Left renal cortex interstitium (tissue), 4 donors: ENCODE data around the gene C3. TPM values are rescaled to one million over a fixed set of nuclear protein-coding genes. Genes with fewer than 3 reads are reported as not detected.
"Not testable (repeated sequence)": the region's sequence is repeated elsewhere in the genome, so short reads cannot be mapped to it uniquely, and the experiment has no call there.

Source experiments
- DNase-seq, 4 donors: peaks; one replicate each; pipeline ENCODE4 v3.0.0-alpha.2; 2013; ENCODE audit warnings: low read depth in 4 of 4, low spot score in 2 of 4, missing footprints in 1 of 4
- polyA plus RNA-seq, 4 donors: library from polyadenylated mRNA; unstranded; fragments of 120-200 nt; gene quantifications; one replicate each; pipeline ENCODE4 v1.2.1, GENCODE V29; 2013; ENCODE audit not compliant: insufficient read length in 4 of 4

The C3 gene
- polyA plus RNA-seq, 4 donors: 13.6 to 30.7 (median 22.1) TPM

DNA sequence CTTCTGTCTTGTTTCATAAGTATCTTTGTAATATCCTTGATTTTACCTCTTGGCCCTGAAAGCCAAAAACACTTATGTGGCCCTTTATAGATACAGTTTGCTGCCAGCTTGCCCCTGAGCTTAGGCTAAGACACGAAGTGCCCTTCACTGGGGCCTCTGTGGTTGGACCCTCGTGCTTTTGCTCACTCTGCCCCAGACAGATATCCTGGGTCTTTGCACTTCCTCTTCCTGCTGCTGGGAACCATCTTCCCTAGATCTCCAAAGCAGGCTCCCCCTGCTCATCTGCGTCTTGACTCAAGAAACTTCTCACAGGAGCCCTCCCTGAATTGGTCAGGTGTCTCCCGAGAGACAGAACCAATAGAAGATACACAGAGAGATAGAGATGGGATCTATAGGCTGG is 48.5 kb downstream of the C3 start:
- DNase-seq: no peak

DNA sequence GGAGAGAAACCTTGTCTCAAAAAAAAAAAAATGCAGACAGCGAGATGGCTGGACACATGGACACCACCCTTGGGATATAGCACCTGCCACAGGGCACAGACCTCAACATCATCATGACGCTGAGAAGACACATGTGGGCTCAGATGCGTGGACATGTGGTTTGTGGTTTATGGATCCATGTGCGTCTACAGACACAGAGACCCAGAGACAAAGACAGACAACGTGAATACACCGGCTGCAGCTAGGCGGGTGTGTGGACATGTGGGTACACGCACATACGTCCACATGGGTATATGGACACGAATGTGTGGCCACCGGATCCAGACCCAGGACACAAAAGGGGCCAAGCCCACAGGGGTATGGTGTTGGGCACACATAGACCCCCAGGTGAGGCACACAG is 51.8 kb downstream of the C3 start:
- DNase-seq: no peak

DNA sequence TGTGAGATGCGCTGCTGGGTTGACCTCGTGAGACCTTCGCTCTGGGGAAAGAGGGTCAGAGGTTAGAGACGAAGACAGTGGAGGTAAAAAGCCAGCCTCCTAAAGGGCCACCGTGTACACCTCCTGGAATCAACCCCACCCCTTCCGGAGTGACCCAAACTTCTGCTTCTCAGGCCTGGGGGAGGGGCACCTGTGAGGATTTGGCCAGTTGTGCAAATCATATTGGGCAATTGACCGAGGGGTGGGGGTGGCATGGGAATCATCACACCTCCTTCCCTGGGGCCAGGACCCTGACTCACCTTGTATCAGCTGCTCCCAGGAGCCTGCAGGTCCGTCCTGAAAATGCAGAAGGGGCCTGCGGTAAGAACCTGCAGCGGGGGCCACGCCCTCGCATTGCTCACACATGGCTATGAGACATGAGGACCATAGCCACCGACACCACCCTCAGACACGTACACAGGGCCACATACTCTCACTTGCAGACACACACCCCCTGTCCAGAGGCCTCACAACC is 53.3 kb downstream of the C3 start:
- no peak for DNase-seq

DNA sequence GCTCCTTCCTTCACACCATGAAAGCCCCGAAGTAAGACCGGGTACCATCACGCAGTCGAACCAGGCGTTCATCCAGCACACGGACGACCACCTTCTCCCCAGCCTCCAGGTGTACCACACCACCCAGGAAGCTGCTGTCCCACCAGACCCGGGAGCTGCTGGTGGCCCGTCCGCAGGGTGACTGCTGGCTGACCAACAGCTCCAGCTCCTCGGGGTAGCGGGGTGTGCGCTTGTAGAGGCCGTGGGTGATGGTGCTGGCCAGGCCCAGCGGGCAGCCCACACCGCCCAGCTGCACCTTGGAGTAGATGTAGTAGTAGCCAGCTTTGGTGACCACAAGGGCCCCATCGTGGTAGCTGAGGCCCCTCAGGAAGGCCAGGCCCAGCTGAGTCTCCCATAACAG is 55.5 kb downstream of the C3 start:
- DNase-seq: no peak

DNA sequence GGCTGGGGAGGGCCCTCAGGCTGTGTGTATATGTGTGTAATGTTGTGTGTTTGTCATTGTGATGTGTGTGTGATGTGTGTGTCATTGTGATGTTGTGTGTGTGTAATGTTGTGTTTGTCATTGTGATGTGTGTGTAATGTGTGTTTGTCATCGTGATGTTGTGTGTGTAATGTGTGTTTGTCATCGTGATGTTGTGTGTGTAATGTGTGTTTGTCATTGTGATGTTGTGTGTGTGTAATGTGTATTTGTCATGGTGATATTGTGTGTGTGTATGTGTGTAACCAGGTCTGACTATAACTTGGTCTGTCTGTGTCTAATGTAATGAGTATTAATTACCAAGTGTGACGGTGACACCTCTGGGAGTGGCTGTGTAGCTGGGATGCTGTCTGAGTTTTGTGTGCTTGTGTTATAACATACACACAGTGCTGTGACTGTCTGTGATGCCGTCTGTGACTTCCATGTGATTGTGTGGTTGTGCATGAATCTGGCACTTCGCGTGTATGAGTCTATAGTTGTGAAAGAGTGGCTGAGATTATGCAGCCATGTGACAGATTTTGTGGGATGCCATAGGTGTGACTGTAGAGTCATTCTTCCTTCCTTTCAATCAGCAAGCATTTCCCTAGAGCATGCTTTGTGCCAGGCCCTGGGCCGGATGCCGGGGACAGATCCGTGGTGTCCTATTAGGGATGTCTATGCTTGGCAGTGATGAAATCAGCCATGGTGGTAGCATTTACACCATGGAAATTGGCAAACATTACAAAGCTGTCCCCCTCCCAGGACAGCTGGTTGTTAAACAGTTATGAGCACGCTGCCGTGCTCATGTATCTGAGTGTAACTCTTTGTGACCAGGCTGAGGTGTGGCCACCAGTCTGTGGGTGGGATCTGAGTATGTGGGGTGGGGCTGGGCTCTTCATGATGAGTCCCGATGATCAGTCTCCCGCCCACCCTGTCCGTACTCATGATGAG is 56.9 kb downstream of the C3 start:
- DNase-seq: no peak

DNA sequence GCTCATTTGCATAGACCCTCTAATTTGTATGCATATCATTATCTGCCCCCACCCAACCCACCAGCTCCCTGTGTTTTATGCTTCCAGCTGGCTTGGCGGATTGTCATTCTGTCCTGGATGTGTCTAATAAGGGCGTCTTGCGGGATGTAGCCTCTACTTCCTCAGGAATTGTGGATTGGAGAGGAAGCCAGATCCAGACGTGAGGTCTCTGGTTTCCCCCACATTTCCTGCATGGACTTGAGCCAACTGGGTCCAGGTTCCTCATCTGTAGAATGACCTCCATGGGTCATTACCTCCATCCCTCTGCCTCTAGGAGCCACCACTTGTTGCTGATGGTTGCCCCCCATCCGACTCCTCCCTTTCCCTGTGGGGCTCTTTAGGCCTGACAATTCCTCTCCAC is 57.7 kb downstream of the C3 start:
- DNase-seq: no peak

DNA sequence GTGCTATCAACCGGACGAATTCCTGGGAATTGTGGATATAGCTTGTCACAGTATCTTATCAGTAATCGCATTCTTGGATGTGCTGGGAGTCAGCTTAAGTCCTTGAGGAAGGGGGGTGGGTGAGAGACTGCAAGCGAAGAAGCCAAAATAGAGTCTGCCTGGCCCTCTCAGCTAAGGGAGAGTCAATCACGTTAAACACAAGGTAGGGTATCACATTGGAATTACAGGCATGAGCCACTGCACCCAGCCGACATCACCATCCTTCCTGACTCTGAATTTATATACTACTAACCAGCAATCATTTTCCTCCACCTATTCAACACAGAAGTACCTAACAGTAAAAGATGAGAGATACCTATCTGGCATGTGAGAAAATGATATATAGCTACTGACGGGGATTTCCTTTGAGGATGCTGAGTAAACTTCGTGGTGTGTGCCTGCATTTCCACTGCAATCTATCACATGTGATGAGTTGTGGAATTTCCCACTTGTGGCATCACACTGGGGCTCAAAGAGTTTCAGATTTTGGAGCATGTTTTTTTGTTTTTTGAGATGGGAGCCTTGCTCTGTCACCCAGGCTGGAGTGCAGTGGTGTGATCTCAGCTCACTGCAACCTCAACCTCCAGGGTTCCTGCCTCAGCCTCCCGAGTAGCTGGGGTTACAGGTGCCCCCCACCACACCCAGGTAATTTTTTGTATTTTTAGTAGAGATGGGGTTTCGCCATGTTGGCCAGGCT is 58.8 kb downstream of the C3 start:
- DNase-seq: not testable (repeated sequence)

DNA sequence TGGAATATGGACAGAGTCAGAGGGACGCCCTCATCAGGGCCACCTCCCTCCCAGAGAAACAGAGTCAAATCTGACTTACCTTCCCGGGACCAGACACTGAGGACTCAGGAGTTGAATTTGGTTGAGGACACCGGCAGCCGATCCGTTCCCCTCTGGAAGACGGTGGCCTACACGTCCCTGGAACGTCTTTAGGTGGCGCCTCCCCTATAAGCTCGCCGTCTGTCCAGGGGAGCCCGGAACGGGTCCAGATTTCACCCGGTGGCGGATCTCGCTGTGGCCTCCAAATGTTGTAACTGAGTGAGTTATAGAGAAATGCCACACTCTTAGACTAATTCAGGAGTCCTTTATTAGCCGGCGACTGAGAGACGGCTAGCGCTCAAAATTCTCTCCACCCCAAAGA is 59.5 kb downstream of the C3 start:
- no peak for DNase-seq

DNA sequence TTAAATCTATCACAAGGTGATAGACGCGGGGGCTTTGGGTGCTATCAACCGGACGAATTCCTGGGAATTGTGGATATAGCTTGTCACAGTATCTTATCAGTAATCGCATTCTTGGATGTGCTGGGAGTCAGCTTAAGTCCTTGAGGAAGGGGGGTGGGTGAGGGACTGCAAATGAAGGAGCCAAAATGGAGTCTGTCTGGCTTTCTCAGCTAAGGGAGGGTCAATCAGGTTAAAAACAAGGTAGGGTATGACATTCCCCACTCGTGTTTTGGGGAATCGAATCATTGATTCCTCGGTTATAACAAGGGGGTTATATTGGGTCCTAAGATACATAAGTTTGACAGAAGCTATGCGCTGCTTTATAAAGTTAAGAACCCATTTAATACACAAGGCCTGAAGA is 64.1 kb downstream of the C3 start:
- DNase-seq: not testable (repeated sequence)

DNA sequence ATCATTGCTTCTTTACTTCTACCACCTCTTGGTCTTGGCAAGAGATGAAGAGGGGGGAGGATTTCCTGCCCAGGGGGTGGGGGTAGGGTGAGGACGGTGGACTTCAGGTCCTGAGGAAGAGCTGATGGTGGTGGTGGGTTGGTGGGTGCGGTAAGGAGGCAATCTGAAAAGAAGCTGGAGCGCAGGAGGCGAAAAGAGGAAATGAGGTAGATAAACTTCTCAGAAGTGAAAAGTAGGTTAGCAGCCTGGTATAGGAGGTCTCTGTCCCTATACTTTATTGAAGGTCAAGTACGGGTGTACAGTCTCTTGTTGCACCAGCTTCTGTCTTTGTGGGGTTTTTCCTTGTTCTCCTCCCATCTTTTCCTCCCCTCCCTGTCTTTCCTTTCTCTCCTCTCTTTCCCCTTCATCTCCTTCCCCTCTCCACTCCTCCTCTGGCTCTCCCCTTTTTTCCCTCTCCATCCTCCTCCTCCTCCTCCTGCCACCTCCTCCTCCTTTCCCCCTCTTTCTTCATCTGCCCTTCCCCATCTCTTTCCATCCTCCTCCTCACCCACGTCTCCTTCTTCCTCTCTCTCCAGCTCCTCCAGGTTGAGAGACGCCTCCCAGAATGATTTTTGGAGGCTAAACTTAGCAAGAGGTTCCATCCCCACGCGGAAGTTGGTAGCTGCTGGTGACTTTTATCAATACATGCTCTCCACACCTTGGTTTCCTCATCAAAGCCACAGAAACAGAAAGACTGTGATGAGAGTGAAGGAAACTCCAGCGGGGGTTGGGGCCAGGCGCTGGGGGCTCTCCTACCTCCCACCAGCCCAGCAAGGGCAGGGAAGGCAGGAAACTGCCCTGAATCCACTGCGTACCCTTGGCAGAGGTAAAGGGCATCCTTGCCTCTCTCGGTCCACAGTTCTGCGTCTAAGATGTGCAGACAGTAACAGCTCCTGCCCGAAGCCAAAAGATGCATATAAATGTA is 65.8 kb downstream of the C3 start:
- DNase-seq: no peak

DNA sequence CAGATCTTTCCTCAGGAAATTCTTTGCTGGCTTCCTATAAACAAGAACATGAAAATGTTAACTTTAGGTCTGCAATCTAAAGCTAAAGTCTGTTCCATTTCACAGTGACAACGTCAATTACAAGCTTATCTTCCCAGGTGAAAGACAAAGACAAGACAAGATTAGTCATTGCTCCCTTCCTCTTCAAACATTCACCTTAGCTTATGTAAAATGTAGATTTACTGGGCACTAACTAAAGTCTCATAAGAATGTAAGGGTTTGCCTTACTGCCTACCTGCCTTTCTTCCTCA is 67.7 kb downstream of the C3 start:
- no peak for DNase-seq

DNA sequence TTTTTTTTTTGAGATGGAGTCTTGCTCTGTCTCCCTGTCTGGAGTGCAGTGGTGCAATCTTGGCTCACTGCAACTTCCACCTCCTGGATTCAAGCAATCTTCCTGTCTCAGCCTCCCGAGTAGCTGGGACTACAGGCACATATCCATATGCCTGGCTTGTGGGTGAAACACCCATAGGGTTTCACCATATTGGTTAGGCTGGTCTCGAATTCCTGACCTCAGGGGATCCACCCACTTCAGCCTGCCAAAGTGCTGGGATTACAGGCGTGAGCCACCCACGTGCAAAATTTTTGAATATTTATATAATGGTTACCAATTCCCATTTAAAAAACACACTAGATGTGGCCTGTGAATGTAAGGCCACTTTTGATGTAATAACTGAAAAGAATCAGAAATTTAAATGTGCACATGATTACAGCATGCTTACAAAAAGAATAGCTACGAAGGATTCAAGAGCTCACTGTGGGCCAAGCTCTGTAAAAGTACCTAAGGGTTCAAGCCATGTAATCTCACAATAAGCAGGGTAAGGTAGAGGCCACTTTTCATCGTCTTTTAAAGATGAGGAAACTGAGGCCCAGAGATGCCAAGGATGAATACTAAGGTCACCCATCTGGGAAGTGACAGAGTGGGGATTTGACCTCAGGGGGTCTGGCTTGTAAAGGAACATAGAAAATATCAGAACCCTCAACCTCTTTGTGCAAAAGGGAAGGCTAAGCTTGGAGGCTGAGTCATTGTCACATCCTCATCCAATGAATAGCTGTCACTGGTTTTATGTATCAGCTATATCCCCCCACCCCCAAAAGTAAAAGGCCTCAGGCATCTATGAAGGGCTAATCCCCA is 68.3 kb downstream of the C3 start:
- DNase-seq: no peak

DNA sequence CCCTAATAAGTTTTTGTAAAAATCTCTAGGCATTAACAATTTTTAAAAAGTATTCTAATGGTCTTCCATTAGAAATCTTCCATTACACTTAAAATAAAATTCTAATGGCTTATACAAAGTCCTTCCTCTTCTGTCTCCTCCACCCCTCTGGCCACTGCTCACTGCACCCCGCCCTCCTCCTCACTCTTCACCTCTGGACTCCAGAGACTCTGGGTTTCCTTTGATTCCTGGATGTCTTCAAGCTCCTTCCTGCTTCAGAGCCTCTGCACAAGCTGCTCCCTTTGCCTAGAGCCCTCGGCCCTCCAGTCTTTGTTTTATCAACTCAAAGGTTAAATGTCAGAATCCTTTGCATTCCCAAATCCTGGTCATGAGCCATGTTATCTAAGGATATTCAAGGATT is 71.3 kb downstream of the C3 start:
- no peak for DNase-seq

DNA sequence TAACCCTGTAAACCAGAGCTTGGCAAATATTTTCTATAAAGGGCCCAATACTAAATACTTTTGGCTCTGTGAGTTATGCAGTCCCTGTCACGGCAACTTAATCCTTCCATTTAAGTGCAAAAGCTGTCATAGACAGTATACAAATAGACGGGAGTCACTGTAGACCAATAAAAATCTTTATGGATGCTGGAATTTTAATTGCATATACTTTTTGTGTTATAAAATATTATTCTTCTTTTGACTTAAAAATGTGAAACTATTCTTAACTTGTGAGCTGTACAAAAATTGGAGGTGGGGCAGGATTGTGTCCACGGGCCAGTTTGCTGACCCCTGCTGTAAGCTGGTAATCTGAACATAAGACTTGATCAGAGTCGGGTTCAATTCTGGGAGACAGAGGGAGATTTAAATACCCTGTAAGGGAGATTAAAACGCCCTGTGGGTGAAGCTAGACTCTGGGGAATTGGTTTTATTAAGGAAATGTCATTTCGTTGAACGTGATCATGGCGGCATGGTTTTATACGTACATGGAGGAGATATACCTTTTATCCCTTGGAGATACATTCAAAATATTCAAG is 72.2 kb downstream of the C3 start:
- no peak for DNase-seq

DNA sequence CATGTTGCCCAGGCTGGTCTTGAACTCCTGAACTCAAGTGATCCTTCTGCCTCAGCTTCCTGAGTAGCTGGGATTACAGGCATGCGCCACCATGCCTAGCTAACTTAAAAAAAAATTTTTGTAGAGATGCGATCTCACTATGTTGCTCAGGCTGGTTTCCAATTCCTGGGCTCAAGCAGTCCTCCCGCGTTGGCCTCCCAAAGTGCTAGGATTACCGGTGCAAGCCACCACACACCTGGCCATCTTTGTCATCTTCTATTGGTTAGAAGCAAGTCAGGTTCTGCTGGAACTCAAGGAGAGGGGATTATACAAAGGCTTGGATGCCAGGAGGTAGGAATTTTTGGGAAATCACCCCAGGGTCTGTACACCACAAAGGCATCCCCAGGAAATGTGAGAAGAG is 75.7 kb downstream of the C3 start:
- no peak for DNase-seq

DNA sequence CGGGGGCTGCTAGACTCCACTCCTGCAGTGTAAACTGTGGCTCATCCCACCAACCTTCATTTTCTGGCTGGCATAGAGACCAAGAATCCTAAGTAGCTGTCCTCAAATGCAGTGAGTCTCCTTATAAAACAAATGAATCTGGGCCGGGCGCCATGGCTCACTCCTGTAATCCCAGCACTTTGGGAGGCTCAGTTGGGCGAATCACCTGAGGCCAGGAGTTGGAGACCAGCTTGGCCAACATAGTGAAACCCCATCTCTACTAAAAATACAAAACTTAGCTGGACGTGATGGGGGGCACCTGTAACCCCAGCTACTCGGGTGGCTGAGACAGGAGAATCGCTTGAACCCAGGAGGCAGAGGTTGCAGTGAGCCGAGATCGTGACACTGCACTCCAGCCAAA is 80.1 kb downstream of the C3 start:
- not testable (repeated sequence) for DNase-seq

DNA sequence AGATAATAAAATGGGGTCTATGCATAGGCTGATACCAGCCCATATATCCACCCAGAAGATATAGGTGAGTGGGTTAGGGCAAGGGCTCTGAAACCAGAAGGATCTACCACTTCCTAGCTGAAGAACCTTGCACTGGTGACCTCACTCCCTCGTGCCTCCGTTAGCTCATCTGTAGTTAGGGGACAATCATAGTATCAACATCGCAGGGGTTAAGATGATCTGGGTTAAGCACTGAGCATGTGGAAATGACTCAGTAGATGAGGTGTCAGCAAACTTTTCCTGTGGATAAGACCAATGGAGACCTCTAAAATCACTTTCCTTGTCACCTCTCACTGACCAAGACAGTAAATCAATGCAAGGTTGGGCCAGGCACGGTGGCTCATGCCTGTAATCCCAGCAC is 81.0 kb downstream of the C3 start:
- no peak for DNase-seq

DNA sequence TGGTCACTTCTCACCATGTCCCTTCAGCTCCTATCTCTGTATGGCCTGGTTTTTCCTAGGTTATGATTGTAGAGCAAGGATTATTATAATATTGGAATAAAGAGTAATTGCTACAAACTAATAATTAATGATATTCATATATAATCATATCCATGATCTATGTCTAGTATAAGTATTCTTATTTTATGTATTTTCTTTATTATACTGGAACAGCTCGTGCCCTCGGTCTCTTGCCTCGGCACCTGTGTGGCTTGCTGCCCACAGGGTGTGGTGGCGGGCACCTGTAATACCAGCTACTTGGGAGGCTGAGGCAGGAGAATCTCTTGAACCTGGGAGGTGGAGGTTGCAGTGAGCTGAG is 87.0 kb downstream of the C3 start:
- DNase-seq: not testable (repeated sequence)

DNA sequence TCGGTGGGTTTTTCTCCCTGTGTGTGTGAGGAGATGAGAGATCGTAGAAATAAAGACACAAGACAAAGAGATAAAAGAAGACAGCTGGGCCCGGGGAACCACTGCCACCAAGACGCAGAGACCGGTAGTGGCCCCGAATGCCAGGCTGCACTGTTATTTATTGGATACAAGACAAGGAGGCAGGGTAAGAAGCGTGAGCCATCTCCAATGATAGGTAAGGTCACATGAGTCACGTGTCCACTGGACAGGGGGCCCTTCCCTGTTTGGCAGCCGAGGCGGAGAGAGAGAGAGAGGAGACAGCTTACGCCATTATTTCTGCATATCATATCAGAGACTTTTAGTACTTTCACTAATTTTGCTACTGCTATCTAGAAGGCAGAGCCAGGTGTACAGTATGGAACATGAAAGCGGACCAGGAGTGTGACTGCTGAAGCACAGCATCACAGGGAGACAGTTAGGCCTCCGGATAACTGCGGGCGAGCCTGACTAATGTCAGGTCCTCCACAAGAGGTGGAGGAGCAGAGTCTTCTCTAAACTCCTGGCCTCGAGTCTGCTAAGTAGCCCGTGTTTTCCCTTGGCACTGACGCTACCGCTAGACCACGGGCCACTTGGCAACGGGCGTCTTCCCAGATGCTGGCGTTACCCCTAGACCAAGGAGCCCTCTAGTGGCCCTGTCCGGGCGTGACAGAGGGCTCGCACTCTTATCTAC is 87.5 kb downstream of the C3 start:
- peak in 2 of 4 donors; percentile 0 to 17 for DNase-seq
